PC-3 (cell line): ENCODE measurements around the gene PFKFB4. TPM values are rescaled to one million over a fixed set of nuclear protein-coding genes. Genes with fewer than 3 reads are reported as not detected.

Source experiments
- ATAC-seq: fragments of 200-7000 bp; cut with Tn5 transposase; 2 replicates; pipeline ENCODE4 v1.9.1; 2020; ENCODE audit warnings: mild to moderate bottlenecking, moderate library complexity
- BruUV-seq: library from RNA; stranded (reverse); fragments of 400-500 nt; replicated peaks from 2 replicates; lab custom pipeline; 2021; lab: Mats Ljungman, UMichigan
- CTCF ChIA-PET: fragments of 300-600 bp; sonication (Branson Sonifier 250); formaldehyde crosslinking; loops from one replicate; lab custom pipeline; 2022; ENCODE audit warnings: antibody characterized with exemption; lab: Charles Lee
- POLR2A ChIA-PET: fragments of 300-600 bp; sonication (Branson Sonifier 250); formaldehyde crosslinking; loops from one replicate; lab custom pipeline; 2022; ENCODE audit warnings: antibody characterized with exemption; ENCODE audit not compliant: unreplicated experiment; lab: Charles Lee
- DNase-seq: peaks from one replicate; pipeline ENCODE4 v3.0.0-alpha.2; 2015
- H2AFZ ChIP-seq: fragments of 300-600 bp; sonication (generic); 2 replicates; pipeline ENCODE4 v1.6.0; 2016; ENCODE audit warnings: antibody characterized with exemption, low read length
- H3F3A ChIP-seq: fragments of 300-600 bp; sonication (generic); one replicate; pipeline ENCODE4 v1.6.0; 2017; ENCODE audit warnings: antibody characterized with exemption, low read length, control low read depth, mild to moderate bottlenecking; ENCODE audit not compliant: unreplicated experiment
- H3K27ac ChIP-seq: fragments of 300-600 bp; sonication (generic); 2 replicates; pipeline ENCODE4 v1.5.1; 2016; ENCODE audit warnings: mild to moderate bottlenecking, low read length
- H3K27me3 ChIP-seq: fragments of 300-600 bp; sonication (generic); 2 replicates; pipeline ENCODE4 v1.6.1; 2016; ENCODE audit warnings: low read length, mixed read lengths
- H3K36me3 ChIP-seq: fragments of 300-600 bp; sonication (generic); 2 replicates; pipeline ENCODE4 v1.6.1; 2016; ENCODE audit warnings: low read depth, mixed run types, low read length, mixed read lengths
- H3K4me1 ChIP-seq: fragments of 300-600 bp; sonication (generic); 2 replicates; pipeline ENCODE4 v1.5.1; 2016; ENCODE audit warnings: low read length; ENCODE audit not compliant: insufficient read depth
- H3K4me2 ChIP-seq: fragments of 300-600 bp; sonication (generic); 2 replicates; pipeline ENCODE4 v1.6.0; 2016; ENCODE audit warnings: low read length
- H3K4me3 ChIP-seq: fragments of 300-600 bp; sonication (generic); 2 replicates; pipeline ENCODE4 v1.5.1; 2016; ENCODE audit warnings: mild to moderate bottlenecking, low read length, mixed read lengths
- H3K79me2 ChIP-seq: fragments of 300-600 bp; sonication (generic); 2 replicates; pipeline ENCODE4 v1.6.1; 2017; ENCODE audit warnings: low read length, mixed read lengths
- H3K9ac ChIP-seq: fragments of 300-600 bp; sonication (generic); 2 replicates; pipeline ENCODE4 v1.6.0; 2016; ENCODE audit warnings: mild to moderate bottlenecking, low read length
- H3K9me2 ChIP-seq: fragments of 300-600 bp; sonication (generic); replicated peaks from 2 replicates; pipeline ENCODE4 v1.6.1; 2016; ENCODE audit warnings: mixed run types, low read length, mixed read lengths
- H3K9me3 ChIP-seq: fragments of 300-600 bp; sonication (generic); 2 replicates; pipeline ENCODE4 v1.6.1; 2016; ENCODE audit warnings: low read length, mixed read lengths
- H4K20me1 ChIP-seq: fragments of 300-600 bp; sonication (generic); 2 replicates; pipeline ENCODE4 v1.6.1; 2016; ENCODE audit warnings: low read length, mixed read lengths
- EZH2 ChIP-seq: fragments of 300-600 bp; sonication (generic); IDR thresholded peaks from one replicate; pipeline ENCODE4 v1.6.1; 2017; ENCODE audit warnings: antibody characterized with exemption, mild to moderate bottlenecking, low read length; ENCODE audit not compliant: unreplicated experiment
- EZH2phosphoT487 ChIP-seq: fragments of 300-600 bp; sonication (generic); IDR thresholded peaks from 2 replicates; pipeline ENCODE4 v1.6.1; 2018; ENCODE audit warnings: mild to moderate bottlenecking, antibody characterized with exemption, low read length, borderline replicate concordance
- intact Hi-C: fragments of 100-400 bp; cut with micrococcal nuclease; formaldehyde crosslinking; loops from 2 replicates; pipeline ENCODE4 v1.9.0; 2023
- microRNA-seq: library from miRNA; unstranded; fragments of <30 nt; microRNA quantifications from one replicate; pipeline ENCODE4 v1.1.0, GENCODE V29; 2020; ENCODE audit not compliant: unreplicated experiment
- total RNA-seq: library from RNA; depleted of rRNA; stranded (reverse); fragments of >200 nt; gene quantifications from 2 replicates; pipeline ENCODE4 v1.2.3, GENCODE V29; 2014; rRNA removed
- TF ChIP-seq, protein P1 (sequence below): fragments of 300-600 bp; sonication (generic); conservative IDR thresholded peaks from 2 replicates; pipeline ENCODE4 v1.5.1; 2017; ENCODE audit warnings: antibody characterized with exemption, low read depth, mild to moderate bottlenecking, low read length

Gene PFKFB4
- total RNA-seq, 1 experiment from 2014 or later, result 33.5 TPM

DNA sequence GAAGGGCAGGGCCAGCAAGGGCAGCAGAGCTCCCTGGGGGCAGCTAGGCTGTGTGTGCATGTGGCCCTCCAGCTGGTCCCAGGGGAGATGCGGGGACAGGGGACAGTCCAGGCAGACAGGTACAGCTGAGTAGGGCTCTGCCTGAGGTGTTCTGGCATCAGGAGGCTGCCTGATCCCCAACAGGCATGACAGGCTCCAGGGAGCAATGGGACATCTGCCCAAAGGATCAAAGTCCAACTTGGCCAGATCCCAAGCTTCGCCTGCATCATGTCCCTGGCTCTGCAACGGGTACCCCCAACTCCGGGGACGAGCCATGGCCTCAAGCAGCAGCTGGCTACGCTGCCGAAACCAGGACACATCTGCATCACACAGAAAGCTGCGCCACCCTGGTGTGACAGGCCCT is 88.3 kb downstream of the PFKFB4 start:
- TSS peak; percentile 1 for BruUV-seq
- ATAC-seq (no peak), DNase-seq (no peak)
- H3K9me3 ChIP-seq, result no peaks in the 10 kb centered on the region
- peaks cover under 1% of the 10 kb centered on the region for H3F3A ChIP-seq
- no peaks in the 10 kb centered on the region for H4K20me1 ChIP-seq
- no peaks in the 10 kb centered on the region for H3K9me2 ChIP-seq
- H3K4me1 ChIP-seq, result peaks cover 47% of the 10 kb centered on the region
- H3K27ac ChIP-seq, result no peak overlapping the region
- TF ChIP-seq EZH2 (no peak), EZH2phosphoT487 (no peak)
- TF ChIP-seq, protein P1, sequence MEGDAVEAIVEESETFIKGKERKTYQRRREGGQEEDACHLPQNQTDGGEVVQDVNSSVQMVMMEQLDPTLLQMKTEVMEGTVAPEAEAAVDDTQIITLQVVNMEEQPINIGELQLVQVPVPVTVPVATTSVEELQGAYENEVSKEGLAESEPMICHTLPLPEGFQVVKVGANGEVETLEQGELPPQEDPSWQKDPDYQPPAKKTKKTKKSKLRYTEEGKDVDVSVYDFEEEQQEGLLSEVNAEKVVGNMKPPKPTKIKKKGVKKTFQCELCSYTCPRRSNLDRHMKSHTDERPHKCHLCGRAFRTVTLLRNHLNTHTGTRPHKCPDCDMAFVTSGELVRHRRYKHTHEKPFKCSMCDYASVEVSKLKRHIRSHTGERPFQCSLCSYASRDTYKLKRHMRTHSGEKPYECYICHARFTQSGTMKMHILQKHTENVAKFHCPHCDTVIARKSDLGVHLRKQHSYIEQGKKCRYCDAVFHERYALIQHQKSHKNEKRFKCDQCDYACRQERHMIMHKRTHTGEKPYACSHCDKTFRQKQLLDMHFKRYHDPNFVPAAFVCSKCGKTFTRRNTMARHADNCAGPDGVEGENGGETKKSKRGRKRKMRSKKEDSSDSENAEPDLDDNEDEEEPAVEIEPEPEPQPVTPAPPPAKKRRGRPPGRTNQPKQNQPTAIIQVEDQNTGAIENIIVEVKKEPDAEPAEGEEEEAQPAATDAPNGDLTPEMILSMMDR, result no peak
- peaks cover 68% of the 10 kb centered on the region for H3K79me2 ChIP-seq
- intact Hi-C loops, result no loop called here
- ChIA-PET CTCF (no interaction called here), POLR2A (no interaction called here)
- H2AFZ ChIP-seq, result no peak overlapping the region
- H3K9ac ChIP-seq, result no peak overlapping the region
- H3K36me3 ChIP-seq, result peaks cover 13% of the 10 kb centered on the region; the same call in 1 of the 2 replicates
- H3K27me3 ChIP-seq, result no peaks in the 10 kb centered on the region
- no peak overlapping the region for H3K4me2 ChIP-seq
- H3K4me3 ChIP-seq, result no peak overlapping the region

Small RNAs within 50 kb of the gene (microRNA-seq; reads per million reads assigned to microRNA genes)
- gene MIR6823 (not detected), gene MIR711 (not detected)

Other genes with a start within 250 kb of the PFKFB4 start
- not detected in 2 replicates for gene SPINK8, start 223.1 kb downstream of the PFKFB4 start, total RNA-seq
- not detected in 2 replicates for gene FBXW12, start 184.6 kb downstream of the PFKFB4 start, total RNA-seq
- 31.8 and 35.4 TPM in 2 replicates for gene PLXNB1, start 126.7 kb downstream of the PFKFB4 start, total RNA-seq
- gene CCDC51, start 116.7 kb downstream of the PFKFB4 start, total RNA-seq, result 27.8 and 30.9 TPM in 2 replicates
- 517 and 618 TPM in 2 replicates for gene TMA7, start 116.5 kb downstream of the PFKFB4 start, total RNA-seq
- 13.9 and 16.1 TPM in 2 replicates for gene ATRIP, start 110.1 kb downstream of the PFKFB4 start, total RNA-seq
- 159 and 164 TPM in 2 replicates for gene SHISA5, start 52.6 kb downstream of the PFKFB4 start, total RNA-seq
- gene UCN2, start 7.0 kb upstream of the PFKFB4 start, total RNA-seq, result 0.81 and 0.91 TPM in 2 replicates
- 7.9 and 10.6 TPM in 2 replicates for gene COL7A1, start 38.5 kb upstream of the PFKFB4 start, total RNA-seq
- gene UQCRC1, start 52.8 kb upstream of the PFKFB4 start, total RNA-seq, result 575 and 622 TPM in 2 replicates
- gene TMEM89, start 65.0 kb upstream of the PFKFB4 start, total RNA-seq, result not detected in 2 replicates
- gene SLC26A6, start 78.7 kb upstream of the PFKFB4 start, total RNA-seq, result 38.1 and 44.9 TPM in 2 replicates
- 0.92 and 1.1 TPM in 2 replicates for gene CELSR3, start 106.1 kb upstream of the PFKFB4 start, total RNA-seq
- 56.3 and 66.8 TPM in 2 replicates for gene NCKIPSD, start 129.1 kb upstream of the PFKFB4 start, total RNA-seq
- gene IP6K2, start 160.4 kb upstream of the PFKFB4 start, total RNA-seq, result 88.1 and 102 TPM in 2 replicates